SHP77 treated with DMSO at 0.1 percent for 48 hours (cell line): ENCODE measurements around the gene DLX2.
"Not testable (repeated sequence)": the region's sequence is repeated elsewhere in the genome, so short reads cannot be mapped to it uniquely, and the experiment has no call there.

Experiments
- DNase-seq: peaks from one replicate; lab custom pipeline; 2025; lab: John Stamatoyannopoulos, UW

The DLX2 gene

GRCh38 chr2:172083628-172084394 lies 18.9 kb downstream of the DLX2 start:
- no peak for DNase-seq

GRCh38 chr2:172082944-172083627 lies 19.6 kb downstream of the DLX2 start:
- DNase-seq, result no peak

GRCh38 chr2:172082105-172082943 lies 20.4 kb downstream of the DLX2 start:
- no peak for DNase-seq

GRCh38 chr2:172081221-172082022 lies 21.3 kb downstream of the DLX2 start:
- no peak for DNase-seq

- no peak for DNase-seq
Observed at GRCh38 chr2:172080641-172081220, 22.0 kb downstream of the DLX2 start.

- DNase-seq, result no peak
Observed at GRCh38 chr2:172079838-172080640, 22.7 kb downstream of the DLX2 start.

GRCh38 chr2:172079416-172079815 lies 23.3 kb downstream of the DLX2 start:
- no peak for DNase-seq

- no peak for DNase-seq
Observed at GRCh38 chr2:172074254-172074653, 28.4 kb downstream of the DLX2 start.

- DNase-seq, result no peak
Observed at GRCh38 chr2:172073518-172073917, 29.2 kb downstream of the DLX2 start.

GRCh38 chr2:172072706-172073105 lies 30.0 kb downstream of the DLX2 start:
- DNase-seq, result no peak

GRCh38 chr2:172072303-172072702 lies 30.4 kb downstream of the DLX2 start:
- no peak for DNase-seq

GRCh38 chr2:172070936-172071335 lies 31.8 kb downstream of the DLX2 start:
- no peak for DNase-seq

GRCh38 chr2:172067905-172068304 lies 34.8 kb downstream of the DLX2 start:
- DNase-seq, result not testable (repeated sequence)

- DNase-seq, result no peak
Observed at GRCh38 chr2:172066394-172066886, 36.3 kb downstream of the DLX2 start.

- DNase-seq, result no peak
Observed at GRCh38 chr2:172065111-172065510, 37.6 kb downstream of the DLX2 start.

- DNase-seq, result no peak
Observed at GRCh38 chr2:172063446-172063845, 39.3 kb downstream of the DLX2 start.

GRCh38 chr2:172062402-172063004 lies 40.2 kb downstream of the DLX2 start:
- DNase-seq, result no peak

- not testable (repeated sequence) for DNase-seq
Observed at GRCh38 chr2:172060118-172060517, 42.6 kb downstream of the DLX2 start.

GRCh38 chr2:172058660-172059059 lies 44.0 kb downstream of the DLX2 start:
- no peak for DNase-seq

- DNase-seq, result no peak
Observed at GRCh38 chr2:172056293-172056692, 46.4 kb downstream of the DLX2 start.
